Measurements from ENCODE around the gene LPAR1. TPM values are rescaled to one million over a fixed set of nuclear protein-coding genes. Genes with fewer than 3 reads are reported as not detected.
A peak's percentile ranks its signal among the peaks of the same experiment; 100 is the strongest.

LPAR1 gene
- total RNA-seq, 1 donor from 2014 or later, result 11.5 TPM

- Histone ChIP-seq H3K79me2 (ENCODE audit: insufficient read depth, low read length) (no peaks in the 10 kb centered on the region), H3K36me3 (ENCODE audit: insufficient read depth, low read length) (no peaks in the 10 kb centered on the region), H3K27ac (ENCODE audit: low read depth, low read length) (no peak overlapping the region), H3K4me2 (ENCODE audit: low read length) (no peak overlapping the region), H3K9ac (ENCODE audit: low read length) (no peak overlapping the region), H3K9me3 (ENCODE audit: insufficient read depth, low read depth, low read length) (no peaks in the 10 kb centered on the region), H3K27me3 (ENCODE audit: insufficient read depth, low read length) (no peaks in the 10 kb centered on the region), H3K4me3 (ENCODE audit: insufficient read depth, low read depth, low read length) (no peak overlapping the region), H2AFZ (ENCODE audit: low read depth, low read length) (no peak overlapping the region), H4K20me1 (ENCODE audit: insufficient read depth, low read length) (no peaks in the 10 kb centered on the region), H3K4me1 (ENCODE audit: insufficient read depth, low read length) (no peaks in the 10 kb centered on the region)
- FAIRE-seq, result no peak
- H3K4me1 Mint-ChIP-seq (ENCODE audit: low read depth, unreplicated experiment), result no peaks in the 10 kb centered on the region
- peaks cover 5% of the 10 kb centered on the region for H3K36me3 Mint-ChIP-seq (ENCODE audit: low read depth, unreplicated experiment)
- H3K9me3 Mint-ChIP-seq (ENCODE audit: unreplicated experiment), result peaks cover 2% of the 10 kb centered on the region
- no peak overlapping the region for H3K4me3 Mint-ChIP-seq (ENCODE audit: unreplicated experiment)
- TF ChIP-seq EZH2 (IDR thresholded peaks at IDR 0.05; ENCODE audit: insufficient read depth, low read length), result no peak
- no peak for TF ChIP-seq CTCF (IDR thresholded peaks at IDR 0.05; ENCODE audit: insufficient read depth, low read depth, low read length)
- no peak overlapping the region for H3K27ac Mint-ChIP-seq (ENCODE audit: unreplicated experiment)
- no peaks in the 10 kb centered on the region for H3K27me3 Mint-ChIP-seq (ENCODE audit: low read depth, unreplicated experiment)
- peak; percentile 28 for DNase-seq (ENCODE audit: low read depth)
Observed at GRCh38 chr9:110891760-110892159, 146.5 kb downstream of the LPAR1 start.

- TF ChIP-seq CTCF (IDR thresholded peaks at IDR 0.05; ENCODE audit: insufficient read depth, low read depth, low read length) (no peak), EZH2 (IDR thresholded peaks at IDR 0.05; ENCODE audit: insufficient read depth, low read length) (no peak)
- no peak overlapping the region for H3K4me2 ChIP-seq (ENCODE audit: low read length)
- no peak overlapping the region for H2AFZ ChIP-seq (ENCODE audit: low read depth, low read length)
- Mint-ChIP-seq H3K36me3 (ENCODE audit: low read depth, unreplicated experiment) (no peaks in the 10 kb centered on the region), H3K9me3 (ENCODE audit: unreplicated experiment) (no peaks in the 10 kb centered on the region), H3K4me3 (ENCODE audit: unreplicated experiment) (no peak overlapping the region), H3K27ac (ENCODE audit: unreplicated experiment) (no peak overlapping the region), H3K4me1 (ENCODE audit: low read depth, unreplicated experiment) (no peaks in the 10 kb centered on the region), H3K27me3 (ENCODE audit: low read depth, unreplicated experiment) (no peaks in the 10 kb centered on the region)
- H3K4me3 ChIP-seq (ENCODE audit: insufficient read depth, low read depth, low read length), result no peak overlapping the region
- DNase-seq (ENCODE audit: low read depth) (no peak), FAIRE-seq (no peak)
- no peaks in the 10 kb centered on the region for H3K9me3 ChIP-seq (ENCODE audit: insufficient read depth, low read depth, low read length)
- H3K36me3 ChIP-seq (ENCODE audit: insufficient read depth, low read length), result no peaks in the 10 kb centered on the region
- no peaks in the 10 kb centered on the region for H3K4me1 ChIP-seq (ENCODE audit: insufficient read depth, low read length)
- H4K20me1 ChIP-seq (ENCODE audit: insufficient read depth, low read length), result no peaks in the 10 kb centered on the region
- H3K27ac ChIP-seq (ENCODE audit: low read depth, low read length), result no peak overlapping the region
- no peak overlapping the region for H3K9ac ChIP-seq (ENCODE audit: low read length)
- H3K79me2 ChIP-seq (ENCODE audit: insufficient read depth, low read length), result no peaks in the 10 kb centered on the region
- H3K27me3 ChIP-seq (ENCODE audit: insufficient read depth, low read length), result no peaks in the 10 kb centered on the region
Observed at GRCh38 chr9:110890416-110890815, 147.9 kb downstream of the LPAR1 start.

- Histone ChIP-seq H2AFZ (ENCODE audit: low read depth, low read length) (no peak overlapping the region), H3K27me3 (ENCODE audit: insufficient read depth, low read length) (no peaks in the 10 kb centered on the region), H3K4me3 (ENCODE audit: insufficient read depth, low read depth, low read length) (no peak overlapping the region), H3K79me2 (ENCODE audit: insufficient read depth, low read length) (no peaks in the 10 kb centered on the region), H3K9ac (ENCODE audit: low read length) (no peak overlapping the region), H4K20me1 (ENCODE audit: insufficient read depth, low read length) (no peaks in the 10 kb centered on the region), H3K4me2 (ENCODE audit: low read length) (no peak overlapping the region), H3K36me3 (ENCODE audit: insufficient read depth, low read length) (no peaks in the 10 kb centered on the region), H3K27ac (ENCODE audit: low read depth, low read length) (no peak overlapping the region), H3K4me1 (ENCODE audit: insufficient read depth, low read length) (no peaks in the 10 kb centered on the region), H3K9me3 (ENCODE audit: insufficient read depth, low read depth, low read length) (no peaks in the 10 kb centered on the region)
- no peaks in the 10 kb centered on the region for H3K9me3 Mint-ChIP-seq (ENCODE audit: unreplicated experiment)
- TF ChIP-seq EZH2 (IDR thresholded peaks at IDR 0.05; ENCODE audit: insufficient read depth, low read length) (no peak), CTCF (IDR thresholded peaks at IDR 0.05; ENCODE audit: insufficient read depth, low read depth, low read length) (no peak)
- no peak for FAIRE-seq
- H3K27me3 Mint-ChIP-seq (ENCODE audit: low read depth, unreplicated experiment), result no peaks in the 10 kb centered on the region
- H3K27ac Mint-ChIP-seq (ENCODE audit: unreplicated experiment), result no peak overlapping the region
- H3K4me3 Mint-ChIP-seq (ENCODE audit: unreplicated experiment), result no peak overlapping the region
- no peaks in the 10 kb centered on the region for H3K4me1 Mint-ChIP-seq (ENCODE audit: low read depth, unreplicated experiment)
- H3K36me3 Mint-ChIP-seq (ENCODE audit: low read depth, unreplicated experiment), result no peaks in the 10 kb centered on the region
- DNase-seq (ENCODE audit: low read depth), result no peak
Observed at GRCh38 chr9:110887276-110887675, 151.0 kb downstream of the LPAR1 start.

Measured in astrocyte (in vitro differentiated cells and primary cell).